ENCODE results near the gene ZNF24. TPM values are rescaled to one million over a fixed set of nuclear protein-coding genes. Genes with fewer than 3 reads are reported as not detected.

The ZNF24 gene
- total RNA-seq, 1 donor from 2014 or later: 54.7 TPM

GRCh38 chr18:35334212-35334611 is 10.0 kb downstream of the ZNF24 start:
- peaks cover 78% of the 10 kb centered on the region for H3K36me3 ChIP-seq
- no peak overlapping the region for H3K4me3 ChIP-seq
- ATAC-seq: no peak
- no peak overlapping the region for H3K27ac ChIP-seq
- DNase-seq: no peak
- no peaks in the 10 kb centered on the region for H3K27me3 ChIP-seq
- H3K4me1 ChIP-seq: no peaks in the 10 kb centered on the region
- intact Hi-C loops (cut with DNase I): no loop called here
- no peaks in the 10 kb centered on the region for H3K9me3 ChIP-seq
- no peak for TF ChIP-seq CTCF (IDR thresholded peaks at IDR 0.05)

- H3K4me3 ChIP-seq: no peak overlapping the region
- H3K27ac ChIP-seq: no peak overlapping the region
- DNase-seq (no peak), ATAC-seq (peak; percentile 20)
- H3K27me3 ChIP-seq: no peaks in the 10 kb centered on the region
- H3K36me3 ChIP-seq: peaks cover 51% of the 10 kb centered on the region
- TF ChIP-seq CTCF (IDR thresholded peaks at IDR 0.05): no peak
- intact Hi-C loops (cut with DNase I): no loop called here
- H3K9me3 ChIP-seq: no peaks in the 10 kb centered on the region
- H3K4me1 ChIP-seq: no peaks in the 10 kb centered on the region
Measured at GRCh38 chr18:35331367-35332087, 12.7 kb downstream of the ZNF24 start.

GRCh38 chr18:35328868-35329267 is 15.4 kb downstream of the ZNF24 start:
- intact Hi-C loops (cut with DNase I): no loop called here
- no peaks in the 10 kb centered on the region for H3K27me3 ChIP-seq

GRCh38 chr18:35326695-35327387 is 17.4 kb downstream of the ZNF24 start:
- Histone ChIP-seq H3K4me3 (no peak overlapping the region), H3K9me3 (no peaks in the 10 kb centered on the region), H3K27me3 (no peaks in the 10 kb centered on the region), H3K27ac (no peak overlapping the region), H3K4me1 (no peaks in the 10 kb centered on the region), H3K36me3 (peaks cover 4% of the 10 kb centered on the region)
- intact Hi-C loops (cut with DNase I): no loop called here
- no peak for TF ChIP-seq CTCF (IDR thresholded peaks at IDR 0.05)
- no peak for DNase-seq
- no peak for ATAC-seq

More at GRCh38 chr18:35328868-35329267, 15.4 kb downstream of the ZNF24 start:
- DNase-seq (no peak), ATAC-seq (no peak)
- Histone ChIP-seq H3K4me3 (no peak overlapping the region), H3K27ac (no peak overlapping the region), H3K9me3 (no peaks in the 10 kb centered on the region), H3K4me1 (no peaks in the 10 kb centered on the region), H3K36me3 (peaks cover 24% of the 10 kb centered on the region)
- TF ChIP-seq CTCF (IDR thresholded peaks at IDR 0.05): no peak

GRCh38 chr18:35324926-35325655 is 19.1 kb downstream of the ZNF24 start:
- H3K9me3 ChIP-seq: no peaks in the 10 kb centered on the region
- no peaks in the 10 kb centered on the region for H3K27me3 ChIP-seq
- no peaks in the 10 kb centered on the region for H3K4me1 ChIP-seq
- H3K36me3 ChIP-seq: no peaks in the 10 kb centered on the region
- no peak for TF ChIP-seq CTCF (IDR thresholded peaks at IDR 0.05)
- H3K27ac ChIP-seq: no peak overlapping the region
- H3K4me3 ChIP-seq: no peak overlapping the region
- intact Hi-C loops (cut with DNase I): no loop called here
- DNase-seq: no peak
- ATAC-seq: no peak
